NCI-H748 (cell line): ENCODE data around the gene C21orf58.

Source experiments
- DNase-seq: peaks from one replicate; lab custom pipeline; 2025; ENCODE audit not compliant: unreplicated experiment; lab: John Stamatoyannopoulos, UW

The C21orf58 gene

GRCh38 chr21:46354046-46354445, 30.4 kb upstream of the C21orf58 start:
- DNase-seq = no peak

GRCh38 chr21:46352913-46353312, 29.2 kb upstream of the C21orf58 start:
- no peak for DNase-seq

DNA sequence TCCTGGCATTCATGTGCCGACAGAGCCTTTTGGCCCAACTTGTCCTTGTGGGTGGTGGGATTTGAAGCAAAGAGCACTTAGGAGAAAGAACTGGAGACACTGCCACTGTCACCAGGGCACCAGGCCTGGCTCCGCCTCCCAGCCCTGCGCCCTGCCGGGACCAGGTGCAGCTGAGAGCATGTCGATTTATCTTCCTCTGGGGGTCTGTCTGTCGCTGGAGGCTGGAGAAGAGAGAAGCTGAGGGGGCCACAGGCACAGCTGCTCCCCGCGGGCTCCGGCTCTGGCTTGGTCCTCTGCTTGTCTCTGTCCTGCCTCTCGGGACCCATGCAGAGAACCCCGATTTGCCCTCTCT, 28.5 kb upstream of the C21orf58 start:
- no peak for DNase-seq

GRCh38 chr21:46351476-46352163, 27.9 kb upstream of the C21orf58 start:
- DNase-seq = no peak

DNA sequence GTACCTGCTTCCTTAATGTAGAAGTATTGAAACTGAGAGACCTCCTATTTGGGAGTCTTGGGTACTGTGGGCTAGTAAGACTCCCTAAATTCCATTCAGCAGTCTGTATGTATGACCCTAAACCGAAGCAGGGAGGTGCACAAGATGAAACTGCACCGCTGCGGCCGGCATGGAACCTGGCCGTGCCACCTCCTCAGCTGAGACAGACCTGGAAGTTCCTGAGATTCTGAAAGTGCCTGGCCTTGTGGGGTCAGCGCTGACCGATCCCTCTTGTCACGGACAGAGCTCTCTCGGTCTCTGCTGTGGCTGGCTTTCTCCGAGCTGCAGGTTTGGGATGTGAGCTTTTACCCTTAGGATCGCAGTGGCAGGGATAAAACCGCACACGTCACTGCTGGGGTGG, 27.3 kb upstream of the C21orf58 start:
- no peak for DNase-seq

- no peak for DNase-seq
These were observed 26.9 kb upstream of the C21orf58 start for GRCh38 chr21:46350571-46350970.

- DNase-seq = no peak
These were observed 25.6 kb upstream of the C21orf58 start for GRCh38 chr21:46349134-46349760.

GRCh38 chr21:46347791-46348381, 24.2 kb upstream of the C21orf58 start:
- no peak for DNase-seq

GRCh38 chr21:46347203-46347550, 23.5 kb upstream of the C21orf58 start:
- no peak for DNase-seq

DNA sequence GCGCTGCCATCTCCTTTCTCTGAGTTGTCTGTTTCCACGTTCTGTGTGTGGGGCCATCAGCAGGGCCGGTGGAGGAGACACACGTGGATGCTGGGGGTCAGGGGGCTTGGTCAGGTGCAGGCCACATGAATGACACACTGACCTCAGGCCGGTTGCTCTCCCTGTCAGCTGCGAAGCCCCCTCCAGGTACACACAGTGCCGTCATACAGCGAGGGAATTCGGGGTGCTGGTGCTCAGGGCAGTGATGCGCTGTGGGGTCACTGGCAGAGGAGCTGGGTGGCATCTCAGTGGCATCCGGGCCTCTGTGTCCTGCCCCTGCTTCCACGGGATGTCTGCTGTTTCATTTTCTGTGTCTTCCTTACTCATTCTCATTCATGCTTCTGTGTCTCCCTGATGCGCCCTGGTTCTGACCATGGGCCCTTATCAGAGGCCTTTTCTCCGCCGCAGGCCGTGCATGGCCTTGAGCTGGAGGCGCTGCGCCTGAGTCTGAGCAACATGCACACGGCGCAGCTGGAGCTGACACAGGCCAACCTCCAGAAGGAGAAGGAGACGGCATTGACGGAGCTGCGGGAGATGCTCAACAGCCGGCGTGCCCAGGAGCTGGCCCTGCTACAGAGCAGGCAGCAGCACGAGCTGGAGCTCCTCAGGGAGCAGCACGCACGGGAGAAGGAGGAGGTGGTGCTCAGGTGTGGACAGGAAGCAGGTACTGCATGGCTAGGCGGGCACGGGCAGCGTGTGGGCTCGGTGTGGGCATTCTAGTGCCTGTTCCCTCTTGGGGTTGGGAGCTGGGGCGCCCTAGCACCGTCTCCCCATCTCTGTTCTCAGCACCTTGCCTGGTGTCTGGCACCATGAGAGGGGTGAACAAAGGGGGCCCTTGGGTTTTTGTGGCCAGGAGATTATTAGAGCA, 22.9 kb upstream of the C21orf58 start:
- no peak for DNase-seq

- no peak for DNase-seq
These were observed 22.2 kb upstream of the C21orf58 start for GRCh38 chr21:46345861-46346260.

- no peak for DNase-seq
These were observed 20.7 kb upstream of the C21orf58 start for GRCh38 chr21:46344219-46344915.

DNA sequence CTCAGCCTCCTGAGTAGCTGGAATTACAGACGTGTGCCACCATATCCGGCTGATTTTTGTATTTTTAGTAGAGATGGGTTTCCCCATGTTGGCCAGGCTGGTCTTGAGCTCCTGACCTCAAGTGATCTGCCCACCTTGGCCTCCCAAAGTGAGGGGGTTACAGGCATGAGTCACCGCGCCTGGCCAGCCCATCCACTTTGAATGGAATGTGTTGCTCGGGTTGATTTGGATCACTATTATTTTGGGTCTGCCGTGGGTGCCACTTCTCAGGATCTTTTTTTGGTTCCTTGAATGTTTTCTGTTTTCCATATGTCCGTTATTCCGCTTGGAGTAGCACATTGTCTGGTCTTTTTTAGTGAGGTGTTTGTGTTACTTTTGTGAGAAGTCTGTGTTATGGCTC, 17.3 kb upstream of the C21orf58 start:
- DNase-seq = no peak

GRCh38 chr21:46336603-46337002, 12.9 kb upstream of the C21orf58 start:
- no peak for DNase-seq

- no peak for DNase-seq
These were observed 10.9 kb upstream of the C21orf58 start for GRCh38 chr21:46334351-46335140.

- no peak for DNase-seq
These were observed 6.1 kb upstream of the C21orf58 start for GRCh38 chr21:46329796-46330195.

DNA sequence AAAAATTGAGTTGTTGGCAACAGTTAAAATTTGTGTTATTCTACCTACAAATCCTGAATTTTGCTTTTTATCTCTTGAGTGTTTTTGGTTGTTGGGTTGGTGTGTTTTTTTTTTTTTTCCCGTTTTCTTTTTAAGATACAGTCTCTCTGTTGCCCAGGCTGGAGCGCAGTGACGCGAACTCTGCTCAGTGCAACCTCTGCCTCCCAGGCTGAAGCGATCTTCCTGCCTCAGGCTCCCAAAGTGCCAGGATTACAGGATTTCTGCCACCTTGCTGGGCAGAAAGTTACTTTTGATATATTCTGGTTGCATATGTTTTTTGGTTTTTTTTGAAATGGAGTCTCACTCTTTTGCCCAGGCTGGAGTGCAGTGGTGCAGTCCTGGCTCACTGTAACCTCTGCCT, 4.5 kb upstream of the C21orf58 start:
- no peak for DNase-seq

DNA sequence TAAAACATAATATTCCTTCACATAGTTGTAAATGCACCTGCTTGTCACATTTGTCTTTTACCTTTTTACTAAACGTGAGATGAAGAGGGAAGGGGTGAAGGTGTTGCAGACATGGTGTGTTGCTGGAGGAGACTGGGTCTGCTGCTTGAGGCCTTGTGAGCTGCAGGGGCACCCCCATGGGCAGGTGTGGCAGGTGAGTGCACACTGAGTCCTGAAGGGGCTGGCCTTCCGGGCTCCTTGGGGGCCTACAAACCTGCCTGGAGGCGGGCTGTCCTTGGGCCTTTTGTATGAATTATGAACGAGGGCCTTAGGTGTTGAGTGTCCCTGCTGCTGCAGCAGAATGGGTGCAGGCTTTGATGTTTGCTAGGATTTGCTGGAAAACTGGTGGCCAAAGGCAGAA, 4.0 kb upstream of the C21orf58 start:
- no peak for DNase-seq

- peak; percentile 55 for DNase-seq
These were observed 2.5 kb upstream of the C21orf58 start for GRCh38 chr21:46326110-46326703.
